ENCODE results near the gene C3orf22.

DNA sequence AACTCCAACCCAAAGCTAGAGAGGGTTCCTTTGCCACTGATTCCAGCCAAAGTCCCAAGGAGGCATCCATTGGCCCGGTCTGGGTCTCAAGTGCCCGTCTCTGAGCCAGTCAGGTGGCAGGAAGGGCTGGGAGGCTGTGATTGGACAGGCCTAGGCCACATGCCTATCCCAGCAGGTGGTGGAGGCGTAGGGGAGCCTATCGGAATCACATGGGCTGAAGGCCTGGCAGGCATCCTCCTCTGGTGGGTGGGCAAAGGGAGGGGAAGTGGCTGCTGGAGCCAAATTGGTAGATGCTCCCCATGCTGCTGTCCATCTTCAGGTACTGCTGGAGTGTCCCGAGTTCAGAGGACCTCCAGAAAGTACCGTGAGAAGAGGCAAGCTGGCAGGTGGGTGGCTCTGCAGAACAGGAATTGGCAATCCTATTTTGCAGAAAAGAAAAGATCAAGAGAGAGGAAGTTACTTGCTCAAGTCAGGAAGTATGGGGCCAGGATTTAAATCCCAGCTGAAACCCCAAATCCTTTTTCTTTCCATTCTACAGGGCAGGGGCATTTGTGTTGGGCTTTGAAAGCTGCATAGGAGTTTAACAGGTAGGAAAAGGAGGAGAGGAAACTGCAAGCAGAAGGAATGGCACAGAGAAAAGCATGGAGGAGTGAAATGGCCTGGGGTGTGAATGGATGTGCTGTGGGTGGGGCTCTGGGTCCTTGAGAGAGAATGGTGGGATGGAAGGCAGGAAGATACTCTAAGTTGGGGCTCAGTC, 31.1 kb downstream of the C3orf22 start:
- TF ChIP-seq CTCF (IDR thresholded peaks at IDR 0.05) (no peak), POLR2A (IDR thresholded peaks at IDR 0.05) (no peak)
